Hematopoietic multipotent progenitor cell treated with erythropoietin and hydrocortisone succinate and interleukin-3 and kit ligand, for 4 days (in vitro differentiated cells): ENCODE measurements around the gene MFNG.
A peak's percentile ranks its signal among the peaks of the same experiment; 100 is the strongest.
"Not testable (repeated sequence)": the region's sequence is repeated elsewhere in the genome, so short reads cannot be mapped to it uniquely, and the experiment has no call there.

Experiments used
- DNase-seq: peaks from one replicate; pipeline ENCODE4 v3.0.0-alpha.2; 2015

The MFNG gene

DNA sequence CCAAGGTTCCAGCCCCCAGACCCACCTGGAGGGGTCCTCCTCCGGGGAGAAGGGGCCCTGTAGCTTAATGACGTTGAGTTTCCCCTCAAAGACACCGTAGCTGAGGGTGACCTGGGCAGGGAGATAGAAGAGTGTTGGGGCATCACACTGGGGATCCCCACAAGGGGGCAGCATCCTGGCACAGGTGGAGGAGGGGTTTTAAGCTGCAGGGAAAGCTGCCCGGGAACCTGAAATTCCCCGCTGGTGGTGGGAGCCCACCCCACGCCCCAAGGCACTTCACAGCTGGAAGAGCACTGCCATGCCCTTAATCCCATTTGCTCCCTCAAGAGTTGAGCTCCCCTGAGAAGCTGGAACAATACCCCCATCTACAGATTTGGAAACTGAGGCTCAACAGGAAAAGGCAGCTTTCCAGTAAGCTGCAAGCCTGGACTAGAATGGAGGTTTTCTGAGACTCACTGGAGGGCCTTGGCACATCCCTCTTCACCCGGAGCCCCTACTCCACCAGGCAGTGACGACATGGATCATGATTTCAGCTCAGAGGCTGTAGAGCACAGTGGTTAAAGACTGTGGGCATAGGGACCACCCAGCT lies 13.7 kb downstream of the MFNG start:
- peak; percentile 63 for DNase-seq

GRCh38 chr22:37471727-37472417 lies 14.3 kb downstream of the MFNG start:
- DNase-seq: no peak

DNA sequence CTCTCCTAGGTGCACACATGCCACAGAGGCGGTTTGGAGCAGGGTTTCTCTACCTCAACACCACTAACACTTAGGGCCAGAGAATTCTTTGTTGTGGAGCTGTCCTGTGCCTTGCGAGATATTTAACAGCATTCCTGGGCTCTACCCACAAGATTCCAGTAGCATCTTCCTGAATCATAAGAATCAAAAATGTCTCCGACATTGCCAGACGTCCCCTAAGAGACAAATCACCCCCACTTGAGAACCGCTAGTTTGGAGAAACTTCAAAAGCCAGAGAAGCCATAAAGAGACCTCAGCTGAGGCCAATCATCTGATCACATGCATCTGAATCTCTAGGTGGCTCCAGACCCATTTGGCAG lies 16.1 kb downstream of the MFNG start:
- no peak for DNase-seq

DNA sequence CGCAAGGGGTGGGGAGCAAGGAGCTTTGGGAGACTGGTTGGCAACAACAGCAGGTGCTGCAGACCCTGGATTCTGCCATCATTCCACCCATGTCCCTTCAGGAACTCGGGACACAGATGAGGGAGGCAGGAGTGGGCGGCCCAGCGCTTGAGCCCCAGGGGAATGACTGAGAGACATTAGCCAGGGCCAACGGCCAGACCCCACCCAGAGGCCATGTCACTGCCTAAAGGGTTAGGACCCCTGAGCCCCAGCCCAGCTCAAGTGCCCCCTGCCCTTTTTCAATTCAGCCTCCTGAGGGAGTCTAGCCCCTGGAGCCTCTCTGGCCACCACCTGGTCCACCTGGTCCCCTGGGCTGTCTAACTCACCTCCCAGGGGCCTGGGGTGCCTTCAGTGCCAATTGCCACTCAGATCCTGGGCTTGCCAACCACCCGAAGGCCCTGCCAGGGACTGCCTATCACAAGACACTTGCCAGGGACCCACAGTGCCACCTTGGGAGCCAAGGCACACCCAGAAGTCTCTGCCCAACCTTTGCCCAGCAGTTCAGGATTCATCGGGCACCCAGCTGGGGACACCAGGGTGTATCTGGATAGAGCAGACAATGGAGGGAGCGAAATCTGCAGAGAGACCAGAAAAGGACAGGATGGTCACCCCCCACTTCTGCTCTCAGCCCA lies 16.6 kb downstream of the MFNG start:
- no peak for DNase-seq

- DNase-seq: not testable (repeated sequence)
These were observed 17.9 kb downstream of the MFNG start for GRCh38 chr22:37468201-37468695.

DNA sequence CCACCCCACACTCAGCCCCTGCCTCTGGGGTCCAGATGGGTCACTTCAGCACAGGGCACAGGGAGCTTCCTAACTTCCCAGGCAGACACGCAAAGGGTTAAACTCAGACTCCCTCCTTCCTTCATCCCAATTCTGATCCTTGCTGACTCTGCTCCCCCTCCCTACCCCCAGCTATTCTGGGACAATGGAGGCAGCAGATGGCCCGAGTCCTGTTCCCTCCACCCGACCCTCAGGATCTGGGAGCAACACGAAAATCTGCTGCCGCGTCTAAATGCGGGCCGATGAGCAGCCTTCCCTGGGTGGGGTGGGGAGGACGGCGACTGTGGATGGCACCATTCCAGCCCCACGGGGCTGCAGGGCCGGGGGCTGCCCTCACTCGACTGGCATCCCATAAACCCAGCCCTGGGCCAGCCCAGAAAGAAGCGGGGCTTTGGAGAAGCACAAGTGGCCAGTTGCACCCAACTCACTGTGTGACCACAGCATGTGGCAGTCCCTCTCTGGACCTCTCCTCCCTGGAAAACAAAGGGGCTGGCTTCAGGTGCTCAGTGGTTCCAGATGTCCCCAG lies 18.7 kb downstream of the MFNG start:
- DNase-seq: no peak

DNA sequence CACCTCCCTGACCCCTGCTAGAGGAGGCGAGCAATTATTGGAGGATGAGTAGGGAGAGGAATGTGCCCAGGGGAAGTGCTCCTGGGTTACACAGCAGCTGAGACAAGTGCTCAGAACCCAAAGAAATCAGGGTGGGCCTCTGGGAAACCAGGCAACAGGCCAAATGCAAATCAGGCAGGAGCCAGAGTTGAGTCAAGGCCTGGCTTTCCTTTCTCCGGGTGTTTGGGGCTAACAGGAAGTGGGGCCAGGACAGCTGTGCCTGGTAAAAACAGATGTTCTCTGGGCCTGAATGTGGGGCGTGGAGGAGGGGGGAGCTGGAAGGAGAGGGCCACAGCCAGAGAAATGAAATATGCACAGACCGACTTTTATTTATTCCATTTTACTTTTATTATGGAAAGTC lies 22.0 kb downstream of the MFNG start:
- peak; percentile 56 for DNase-seq

- peak; percentile 74 for DNase-seq
These were observed 23.2 kb downstream of the MFNG start for GRCh38 chr22:37462983-37463382.

DNA sequence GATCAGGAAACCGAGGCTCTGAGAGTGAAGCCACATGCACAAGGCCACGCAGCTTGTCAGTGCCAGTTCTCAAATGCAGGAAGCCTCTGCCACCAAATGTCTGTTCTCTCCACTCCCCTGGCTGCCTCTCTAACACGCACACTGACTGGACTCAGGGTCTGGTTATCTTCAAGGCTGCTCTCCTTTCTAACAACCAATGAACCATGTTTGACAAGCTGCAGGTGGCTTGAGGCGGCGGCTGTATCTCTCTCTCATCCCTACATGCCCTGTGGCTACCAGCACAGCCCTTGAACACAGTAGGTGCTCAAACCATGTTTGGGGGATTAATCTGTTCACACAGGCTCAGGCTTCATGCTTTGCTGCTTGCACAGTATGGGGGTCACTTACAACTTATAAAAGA lies 23.7 kb downstream of the MFNG start:
- DNase-seq: no peak

DNA sequence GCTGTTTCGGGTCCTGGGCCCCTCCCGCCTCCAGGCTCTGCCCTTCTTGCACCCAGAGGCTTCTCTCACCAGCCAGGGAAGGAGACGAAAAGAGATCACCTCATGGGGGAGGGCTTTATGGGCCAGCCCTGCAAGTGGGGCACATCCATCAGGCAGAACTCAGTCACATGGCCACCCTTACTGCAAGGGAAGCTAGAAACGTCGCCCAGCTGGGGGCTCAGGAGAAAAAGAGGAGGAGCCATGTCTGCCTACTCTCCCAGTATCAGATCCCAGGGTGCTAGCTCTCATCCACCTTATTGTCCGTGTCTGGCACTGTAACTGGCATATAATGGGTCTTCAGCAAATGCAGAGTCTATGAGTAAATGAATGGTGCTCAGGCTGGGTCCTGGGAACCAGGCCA lies 24.2 kb downstream of the MFNG start:
- DNase-seq: no peak

- no peak for DNase-seq
These were observed 25.5 kb downstream of the MFNG start for GRCh38 chr22:37460684-37461083.

DNA sequence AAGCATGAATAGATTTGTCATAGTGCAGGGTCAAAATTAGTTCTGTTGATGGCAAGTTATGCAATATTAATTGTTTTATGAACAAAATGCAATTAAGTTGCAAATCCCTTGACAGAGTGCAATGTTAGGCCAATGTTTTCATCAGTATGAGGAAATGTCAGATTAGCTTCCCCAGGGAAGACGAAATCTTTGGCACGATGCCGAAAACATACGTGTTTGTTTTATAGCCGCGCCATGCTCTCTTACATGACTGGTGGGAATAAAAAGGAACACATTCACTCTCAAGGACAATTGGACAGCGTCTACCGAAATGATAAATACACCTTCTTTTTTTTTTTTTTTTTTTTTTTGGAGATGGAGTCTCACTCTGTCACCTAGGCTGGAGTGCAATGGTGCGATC lies 27.0 kb downstream of the MFNG start:
- DNase-seq: no peak

- peak; percentile 77 for DNase-seq
These were observed 28.9 kb downstream of the MFNG start for GRCh38 chr22:37457093-37457893.

- no peak for DNase-seq
These were observed 29.8 kb downstream of the MFNG start for GRCh38 chr22:37456346-37456745.

GRCh38 chr22:37455896-37456295 lies 30.3 kb downstream of the MFNG start:
- no peak for DNase-seq

DNA sequence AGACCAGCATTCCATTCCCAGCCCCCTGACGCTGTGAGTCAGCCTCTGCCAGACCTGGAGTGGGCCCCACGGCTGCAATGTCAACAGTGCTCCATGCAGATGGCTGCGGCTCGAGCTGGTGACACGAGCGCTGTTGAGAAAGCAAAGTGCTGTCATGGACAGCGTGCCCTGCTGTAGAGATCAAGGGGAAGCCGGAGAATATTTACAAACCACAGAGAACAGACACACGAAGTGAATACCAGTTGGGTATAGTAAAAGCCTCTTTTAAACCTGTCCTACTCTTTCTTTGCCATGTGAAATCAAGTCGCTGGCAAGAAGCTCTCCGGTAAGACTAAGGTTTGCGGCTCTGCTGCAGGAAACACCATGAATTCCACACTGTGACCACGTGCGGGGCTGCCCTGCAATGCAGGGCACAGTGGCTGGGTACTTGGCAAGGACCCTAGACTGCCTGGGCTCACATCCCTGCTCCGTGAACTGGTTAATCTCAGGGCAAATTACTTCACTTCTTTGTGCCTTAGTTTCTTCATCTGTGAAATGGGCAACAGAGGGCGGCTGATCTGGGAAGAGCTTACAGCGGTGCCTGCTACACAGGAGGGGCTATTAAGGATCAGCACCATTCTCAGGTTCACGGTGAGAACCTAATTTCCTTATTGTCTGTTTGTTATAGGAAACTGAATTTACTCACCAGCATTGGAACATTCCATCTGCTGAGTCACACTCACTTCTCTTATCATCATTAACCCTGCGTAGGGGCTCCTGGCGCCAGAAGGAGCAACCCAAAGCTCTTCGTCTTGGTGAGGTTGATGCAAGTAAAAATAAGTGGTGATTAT lies 31.1 kb downstream of the MFNG start:
- DNase-seq: peak; percentile 76

DNA sequence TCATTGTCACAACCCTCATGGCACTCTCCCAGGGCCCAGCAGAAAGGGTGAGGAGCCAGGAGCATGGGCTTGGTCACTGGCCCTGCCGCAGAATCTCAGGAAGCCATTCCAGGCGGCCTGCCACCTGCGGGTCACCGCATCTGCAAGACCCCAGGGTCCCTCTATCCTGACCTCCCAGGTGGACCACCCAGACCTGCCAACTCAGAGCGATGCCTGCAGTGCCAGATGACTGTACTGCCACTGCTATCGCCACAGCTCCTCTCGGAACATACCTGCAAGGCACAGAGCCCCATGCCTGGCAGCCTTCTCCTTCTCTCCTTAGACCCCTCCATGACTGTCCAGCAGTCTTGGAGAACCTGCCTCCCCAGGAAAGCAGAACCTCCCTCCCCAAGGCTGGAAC lies 32.5 kb downstream of the MFNG start:
- DNase-seq: no peak

DNA sequence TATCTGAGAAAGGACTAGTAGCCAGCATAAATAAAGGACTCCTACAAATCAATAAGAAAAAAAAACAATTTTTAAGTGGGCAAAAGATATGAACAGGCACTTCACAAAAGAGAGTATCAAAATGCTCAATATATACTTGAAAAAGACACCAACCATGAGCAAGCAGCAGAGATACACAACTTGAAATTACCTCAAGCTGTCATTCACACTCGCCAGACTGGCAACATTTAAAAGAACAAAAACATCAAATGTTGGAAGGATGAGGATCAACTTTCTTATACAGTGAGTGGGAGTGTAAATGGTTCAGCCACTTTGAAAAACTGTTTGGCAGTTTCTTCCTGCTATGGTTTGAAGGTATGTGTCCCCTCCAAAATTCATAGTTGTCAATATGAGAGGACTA lies 35.0 kb downstream of the MFNG start:
- DNase-seq: no peak

GRCh38 chr22:37449331-37450001 lies 36.7 kb downstream of the MFNG start:
- peak; percentile 33 for DNase-seq

GRCh38 chr22:37448516-37449127 lies 37.6 kb downstream of the MFNG start:
- no peak for DNase-seq

DNA sequence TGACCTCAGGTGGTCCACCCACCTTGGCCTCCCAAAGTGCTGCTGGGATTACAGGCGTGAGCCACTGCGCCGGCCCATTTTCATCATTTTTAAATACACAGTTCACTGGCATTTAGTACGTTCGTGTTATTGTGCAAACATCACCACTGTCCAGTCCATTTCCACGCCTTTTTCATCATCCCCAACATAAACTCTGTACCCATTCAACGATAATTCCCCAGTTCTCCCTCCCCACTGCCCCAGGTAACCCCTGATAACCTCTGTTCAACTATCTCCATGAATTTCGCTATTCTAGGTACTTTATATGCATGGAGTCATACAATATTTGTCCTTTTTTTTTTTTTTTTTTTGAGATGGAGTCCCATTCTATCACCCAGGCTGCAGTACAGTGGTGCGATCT lies 40.7 kb downstream of the MFNG start:
- DNase-seq: no peak
